ENCODE data around the gene DDX46. TPM values are rescaled to one million over a fixed set of nuclear protein-coding genes. Genes with fewer than 3 reads are reported as not detected.
"Not testable (repeated sequence)": the region's sequence is repeated elsewhere in the genome, so short reads cannot be mapped to it uniquely, and the experiment has no call there.

The DDX46 gene
- total RNA-seq, 2 experiments from 2014 or later = 69.6 to 72.8 TPM

DNA sequence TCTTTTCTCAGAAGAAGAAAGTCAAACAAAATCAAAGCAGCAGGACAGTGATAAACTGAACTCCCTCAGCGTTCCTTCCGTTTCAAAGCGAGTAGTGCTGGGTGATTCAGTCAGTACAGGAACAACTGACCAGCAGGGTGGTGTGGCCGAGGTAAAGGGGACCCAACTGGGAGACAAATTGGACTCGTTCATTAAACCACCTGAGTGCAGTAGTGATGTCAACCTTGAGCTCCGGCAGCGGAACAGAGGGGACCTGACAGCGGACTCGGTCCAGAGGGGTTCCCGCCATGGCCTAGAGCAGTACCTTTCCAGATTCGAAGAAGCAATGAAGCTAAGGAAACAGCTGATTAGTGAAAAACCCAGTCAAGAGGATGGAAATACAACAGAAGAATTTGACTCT lies 17.5 kb upstream of the DDX46 start:
- DNase-seq (no peak), ATAC-seq (no peak)
- CTCF ChIA-PET = interaction anchor here (0.8 to 5.5 kb wide), 5 partner anchors 12 to 164 kb away, joined by 4 to 83 read pairs (median 7); partner anchors contain the start of genes DDX46 and PCBD2
- peaks cover 28% of the 10 kb centered on the region for H3K4me1 Mint-ChIP-seq (ENCODE audit: low read depth)
- no peak overlapping the region for H3K4me3 Mint-ChIP-seq
- peaks cover 18% of the 10 kb centered on the region for H3K36me3 Mint-ChIP-seq (ENCODE audit: low read depth)
- H3K9me3 Mint-ChIP-seq (ENCODE audit: insufficient read depth) = no peaks in the 10 kb centered on the region
- H3K27me3 Mint-ChIP-seq (ENCODE audit: low read depth) = no peaks in the 10 kb centered on the region
- H3K27ac Mint-ChIP-seq = no peak overlapping the region
- POLR2A ChIA-PET = interaction anchor here (1.7 to 4.2 kb wide), 2 partner anchors 17 to 104 kb away, joined by 6 to 47 read pairs; partner anchors contain the start of genes C5orf24 and DDX46

DNA sequence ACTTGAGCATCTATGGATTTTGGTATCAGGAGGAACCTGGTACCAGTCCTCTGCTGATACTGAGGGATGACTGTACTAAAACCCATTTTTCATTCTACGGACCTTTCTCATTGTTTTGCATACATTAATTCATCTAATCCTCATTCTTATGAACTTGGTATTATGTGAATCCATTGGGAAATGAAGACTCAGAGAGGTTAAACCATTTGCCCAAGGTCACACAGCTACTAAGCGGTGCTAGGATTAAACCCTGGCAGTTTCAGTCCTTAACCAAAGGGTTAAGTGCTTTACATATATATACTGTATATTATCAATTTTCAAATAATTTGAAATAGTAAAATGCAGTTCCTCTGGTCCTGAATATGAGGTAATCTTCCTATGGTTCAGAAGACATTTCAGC lies 16.4 kb upstream of the DDX46 start:
- Mint-ChIP-seq H3K36me3 (ENCODE audit: low read depth) (peaks cover 18% of the 10 kb centered on the region), H3K27ac (no peak overlapping the region), H3K4me1 (ENCODE audit: low read depth) (peaks cover 28% of the 10 kb centered on the region), H3K4me3 (no peak overlapping the region), H3K27me3 (ENCODE audit: low read depth) (no peaks in the 10 kb centered on the region), H3K9me3 (ENCODE audit: insufficient read depth) (no peaks in the 10 kb centered on the region)
- CTCF ChIA-PET = interaction anchor here (4.3 to 5.5 kb wide), 2 partner anchors 16 to 155 kb away, joined by 22 to 83 read pairs; partner anchors contain the start of gene DDX46
- POLR2A ChIA-PET = interaction anchor here (0.7 kb wide), 1 partner anchor 16 kb away, joined by 4 read pairs; no protein-coding TSS in a partner anchor
- DNase-seq = no peak
- no peak for ATAC-seq

DNA sequence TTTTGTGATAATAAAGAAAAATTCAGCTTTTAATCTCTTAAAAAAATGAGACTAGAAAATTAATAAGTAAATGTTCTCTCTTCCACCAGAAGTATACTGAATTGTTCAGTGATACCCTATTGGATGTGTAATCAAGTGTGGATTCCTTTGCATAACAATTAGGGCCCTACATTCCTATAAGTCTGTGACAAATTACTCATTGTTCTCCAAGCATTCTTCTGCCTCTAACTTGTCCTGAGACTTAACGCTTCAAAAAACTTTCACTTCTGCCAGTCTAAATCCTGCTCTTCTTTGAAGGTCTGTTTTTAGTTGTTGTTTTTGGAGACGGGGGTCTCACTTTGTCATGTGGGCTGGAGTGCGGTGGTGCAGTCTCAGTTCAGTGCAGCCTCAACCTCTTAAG lies 9.2 kb upstream of the DDX46 start:
- ChIA-PET CTCF (interaction anchor here (1.4 kb wide), 1 partner anchor 11 kb away, joined by 5 read pairs; the partner anchor contains the start of gene CAMLG), POLR2A (interaction anchor here (1.0 kb wide), 1 partner anchor 11 kb away, joined by 6 read pairs; the partner anchor contains the start of gene CAMLG)
- H3K36me3 Mint-ChIP-seq (ENCODE audit: low read depth) = peaks cover 4% of the 10 kb centered on the region
- H3K4me1 Mint-ChIP-seq (ENCODE audit: low read depth) = no peaks in the 10 kb centered on the region
- no peak for DNase-seq
- ATAC-seq = no peak
- H3K9me3 Mint-ChIP-seq (ENCODE audit: insufficient read depth) = no peaks in the 10 kb centered on the region
- H3K27ac Mint-ChIP-seq = peak overlapping the region; percentile 29
- H3K27me3 Mint-ChIP-seq (ENCODE audit: low read depth) = no peaks in the 10 kb centered on the region
- H3K4me3 Mint-ChIP-seq = no peak overlapping the region

GRCh38 chr5:134758176-134758503 lies 439 bp upstream of the DDX46 start:
- no peaks in the 10 kb centered on the region for H3K9me3 Mint-ChIP-seq (ENCODE audit: insufficient read depth)
- H3K27me3 Mint-ChIP-seq (ENCODE audit: low read depth) = no peaks in the 10 kb centered on the region
- POLR2A ChIA-PET = interaction anchor here (0.5 to 4.0 kb wide), 11 partner anchors 16 to 233 kb away, joined by 3 to 47 read pairs (median 4); partner anchors contain the start of genes C5orf24, CAMLG and PCBD2
- CTCF ChIA-PET = interaction anchor here (0.7 to 5.6 kb wide), 10 partner anchors 9 to 361 kb away, joined by 3 to 83 read pairs (median 4); partner anchors contain the start of genes C5orf24, CAMLG and PCBD2
- peaks cover 7% of the 10 kb centered on the region for H3K36me3 Mint-ChIP-seq (ENCODE audit: low read depth)
- ATAC-seq (no peak), DNase-seq (no peak)
- H3K4me3 Mint-ChIP-seq = peak overlapping the region; percentile 99
- peak overlapping the region; percentile 97 for H3K27ac Mint-ChIP-seq
- H3K4me1 Mint-ChIP-seq (ENCODE audit: low read depth) = peaks cover 29% of the 10 kb centered on the region

DNA sequence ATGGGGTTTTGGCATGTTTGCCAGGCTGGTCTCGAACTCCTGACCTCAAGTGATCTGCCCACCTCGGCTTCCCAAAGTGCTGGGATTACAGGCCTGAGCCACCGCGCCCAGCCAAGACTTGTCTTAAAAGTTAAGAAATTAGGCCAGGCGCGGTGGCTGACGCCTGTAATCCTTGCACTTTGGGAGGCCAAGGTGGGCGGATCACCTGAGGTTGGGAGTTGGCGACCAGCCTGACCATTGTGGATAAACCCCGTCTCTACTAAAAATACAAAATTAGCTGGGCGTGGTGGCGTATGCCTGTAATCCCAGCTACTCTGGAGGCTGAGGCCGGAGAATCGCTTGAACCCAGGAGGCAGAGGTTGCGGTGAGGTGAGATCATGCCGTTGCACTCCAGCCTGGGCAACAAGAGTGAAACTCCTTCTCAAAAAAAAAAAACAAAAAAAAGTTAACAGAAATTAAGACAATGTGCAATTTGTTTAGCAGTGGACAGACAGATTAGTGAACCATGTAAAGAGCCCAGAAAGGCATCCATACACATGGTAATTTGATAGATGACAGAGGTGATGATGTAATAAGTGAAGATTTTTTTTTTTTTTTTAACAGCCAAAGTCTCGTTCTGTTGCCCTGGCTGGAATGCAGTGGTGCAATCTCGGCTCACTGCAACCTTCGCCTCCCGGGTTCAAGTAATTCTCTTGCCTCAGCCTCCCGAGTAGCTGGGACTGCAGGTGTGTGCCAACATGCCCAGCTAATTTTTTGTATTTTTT lies 9.1 kb downstream of the DDX46 start:
- DNase-seq; ATAC-seq; POLR2A ChIA-PET; H3K4me3 Mint-ChIP-seq; H3K27me3 Mint-ChIP-seq (ENCODE audit: low read depth); H3K4me1 Mint-ChIP-seq (ENCODE audit: low read depth); H3K9me3 Mint-ChIP-seq (ENCODE audit: insufficient read depth); H3K27ac Mint-ChIP-seq: not testable (repeated sequence)
- CTCF ChIA-PET = interaction anchor here (1.6 kb wide), 2 partner anchors 10 to 180 kb away, joined by 4 read pairs; partner anchors contain the start of gene DDX46
- peaks cover 37% of the 10 kb centered on the region for H3K36me3 Mint-ChIP-seq (ENCODE audit: low read depth)

- ChIA-PET CTCF (no interaction called here), POLR2A (no interaction called here)
- Mint-ChIP-seq H3K36me3 (ENCODE audit: low read depth) (peaks cover 41% of the 10 kb centered on the region), H3K4me3 (no peak overlapping the region), H3K4me1 (ENCODE audit: low read depth) (no peaks in the 10 kb centered on the region), H3K27me3 (ENCODE audit: low read depth) (no peaks in the 10 kb centered on the region), H3K9me3 (ENCODE audit: insufficient read depth) (no peaks in the 10 kb centered on the region), H3K27ac (no peak overlapping the region)
- ATAC-seq (no peak), DNase-seq (no peak)
Observed at GRCh38 chr5:134769206-134769605, 10.6 kb downstream of the DDX46 start.

GRCh38 chr5:134772461-134773125 lies 14.0 kb downstream of the DDX46 start:
- H3K4me3 Mint-ChIP-seq = no peak overlapping the region
- ChIA-PET POLR2A (interaction anchor here (1.2 kb wide), 1 partner anchor 73 kb away, joined by 3 read pairs; no protein-coding TSS in a partner anchor), CTCF (no interaction called here)
- ATAC-seq (no peak), DNase-seq (no peak)
- H3K27ac Mint-ChIP-seq = no peak overlapping the region
- no peaks in the 10 kb centered on the region for H3K9me3 Mint-ChIP-seq (ENCODE audit: insufficient read depth)
- H3K27me3 Mint-ChIP-seq (ENCODE audit: low read depth) = no peaks in the 10 kb centered on the region
- peaks cover 52% of the 10 kb centered on the region for H3K36me3 Mint-ChIP-seq (ENCODE audit: low read depth)
- no peaks in the 10 kb centered on the region for H3K4me1 Mint-ChIP-seq (ENCODE audit: low read depth)

DNA sequence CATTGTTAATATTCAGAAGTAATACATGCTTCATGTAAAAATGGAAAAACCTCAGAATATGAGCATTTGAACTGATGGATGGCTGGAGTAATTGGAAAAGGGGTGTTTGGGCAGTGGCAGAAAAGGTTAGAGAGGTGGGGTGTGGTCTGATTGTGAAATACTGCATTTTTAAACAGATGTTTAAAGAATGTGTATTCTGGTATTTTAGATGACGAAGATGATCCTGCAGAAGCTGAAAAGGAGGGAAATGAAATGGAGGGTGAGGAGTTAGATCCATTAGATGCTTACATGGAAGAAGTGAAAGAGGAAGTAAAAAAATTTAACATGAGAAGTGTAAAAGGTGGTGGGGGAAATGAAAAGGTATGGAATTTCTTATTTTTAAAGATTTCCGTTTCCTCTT lies 18.8 kb downstream of the DDX46 start:
- Mint-ChIP-seq H3K9me3 (ENCODE audit: insufficient read depth) (no peaks in the 10 kb centered on the region), H3K27ac (peak overlapping the region; percentile 13), H3K36me3 (ENCODE audit: low read depth) (peaks cover 53% of the 10 kb centered on the region), H3K27me3 (ENCODE audit: low read depth) (no peaks in the 10 kb centered on the region), H3K4me1 (ENCODE audit: low read depth) (no peaks in the 10 kb centered on the region), H3K4me3 (no peak overlapping the region)
- DNase-seq = no peak
- CTCF ChIA-PET = interaction anchor here (0.7 kb wide), 1 partner anchor 108 kb away, joined by 4 read pairs; no protein-coding TSS in a partner anchor
- POLR2A ChIA-PET = no interaction called here
- no peak for ATAC-seq

- ChIA-PET CTCF (interaction anchor here (0.8 to 1.3 kb wide), 6 partner anchors 13 to 120 kb away, joined by 3 to 6 read pairs (median 3); partner anchors contain the start of genes PCBD2 and TXNDC15), POLR2A (interaction anchor here (0.9 to 1.1 kb wide), 2 partner anchors 61 to 121 kb away, joined by 3 to 4 read pairs; partner anchors contain the start of genes C5orf24 and PCBD2)
- H3K27me3 Mint-ChIP-seq (ENCODE audit: low read depth) = no peaks in the 10 kb centered on the region
- H3K27ac Mint-ChIP-seq = no peak overlapping the region
- DNase-seq = no peak
- no peaks in the 10 kb centered on the region for H3K9me3 Mint-ChIP-seq (ENCODE audit: insufficient read depth)
- no peak overlapping the region for H3K4me3 Mint-ChIP-seq
- peaks cover 62% of the 10 kb centered on the region for H3K36me3 Mint-ChIP-seq (ENCODE audit: low read depth)
- H3K4me1 Mint-ChIP-seq (ENCODE audit: low read depth) = no peaks in the 10 kb centered on the region
- no peak for ATAC-seq
Observed at GRCh38 chr5:134784241-134784920, 25.8 kb downstream of the DDX46 start.

GRCh38 chr5:134784946-134785620 lies 26.5 kb downstream of the DDX46 start:
- H3K9me3 Mint-ChIP-seq (ENCODE audit: insufficient read depth) = no peaks in the 10 kb centered on the region
- H3K27ac Mint-ChIP-seq = no peak overlapping the region

GRCh38 chr5:134787692-134788091 lies 29.1 kb downstream of the DDX46 start:
- peaks cover 70% of the 10 kb centered on the region for H3K36me3 Mint-ChIP-seq (ENCODE audit: low read depth)
- no peak overlapping the region for H3K4me3 Mint-ChIP-seq
- H3K4me1 Mint-ChIP-seq (ENCODE audit: low read depth) = no peaks in the 10 kb centered on the region
- H3K27ac Mint-ChIP-seq = no peak overlapping the region
- no peaks in the 10 kb centered on the region for H3K9me3 Mint-ChIP-seq (ENCODE audit: insufficient read depth)
- H3K27me3 Mint-ChIP-seq (ENCODE audit: low read depth) = no peaks in the 10 kb centered on the region
- ATAC-seq = no peak
- ChIA-PET CTCF (interaction anchor here (0.6 to 1.4 kb wide), 3 partner anchors 30 to 53 kb away, joined by 3 read pairs; partner anchors contain the start of gene DDX46), POLR2A (no interaction called here)
- DNase-seq = no peak

More at GRCh38 chr5:134784946-134785620, 26.5 kb downstream of the DDX46 start:
- Mint-ChIP-seq H3K4me1 (ENCODE audit: low read depth) (no peaks in the 10 kb centered on the region), H3K4me3 (no peak overlapping the region), H3K36me3 (ENCODE audit: low read depth) (peaks cover 69% of the 10 kb centered on the region), H3K27me3 (ENCODE audit: low read depth) (no peaks in the 10 kb centered on the region)
- DNase-seq (no peak), ATAC-seq (no peak)
- ChIA-PET POLR2A (interaction anchor here (0.9 to 1.1 kb wide), 2 partner anchors 60 to 120 kb away, joined by 3 to 4 read pairs; partner anchors contain the start of genes C5orf24 and PCBD2), CTCF (interaction anchor here (1.0 to 1.3 kb wide), 4 partner anchors 15 to 120 kb away, joined by 3 to 6 read pairs (median 3); partner anchors contain the start of genes PCBD2 and TXNDC15)
